ENCODE data around the gene CPTP.
"Not testable (repeated sequence)": the region's sequence is repeated elsewhere in the genome, so short reads cannot be mapped to it uniquely, and the experiment has no call there.

The CPTP gene

GRCh38 chr1:1366699-1367066 lies 42.1 kb downstream of the CPTP start:
- no peak for DNase-seq (ENCODE audit: low read depth)

- DNase-seq (ENCODE audit: low read depth): no peak
Observed at GRCh38 chr1:1367315-1367714, 42.7 kb downstream of the CPTP start.

- DNase-seq (ENCODE audit: low read depth): not testable (repeated sequence)
Observed at GRCh38 chr1:1370094-1370493, 45.5 kb downstream of the CPTP start.

DNA sequence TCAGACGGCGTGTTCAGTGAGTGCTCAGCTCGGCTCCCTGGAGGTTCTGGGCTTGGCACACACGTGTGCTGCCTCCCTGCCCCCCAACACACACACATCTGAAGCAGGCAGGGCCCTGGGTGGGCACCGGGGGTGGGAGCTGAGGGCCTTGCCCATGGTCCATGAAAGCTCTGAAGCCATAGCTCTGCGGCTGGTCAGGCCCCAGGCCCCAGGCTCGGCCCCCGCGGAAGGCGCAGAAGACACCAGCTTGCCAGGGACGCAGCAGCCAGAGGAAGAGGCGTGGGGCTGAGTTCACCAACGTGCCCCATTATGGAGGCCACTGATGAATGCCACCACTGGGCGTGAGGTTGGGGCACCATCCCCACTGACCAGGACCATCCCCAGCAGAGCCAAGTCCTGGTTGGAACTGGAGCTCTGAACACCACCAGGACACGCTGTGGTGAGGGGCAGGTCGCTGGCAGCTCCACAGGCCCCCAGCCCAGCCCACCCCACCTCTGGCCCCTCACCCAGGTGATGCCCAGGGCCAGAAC lies 46.2 kb downstream of the CPTP start:
- no peak for DNase-seq (ENCODE audit: low read depth)

DNA sequence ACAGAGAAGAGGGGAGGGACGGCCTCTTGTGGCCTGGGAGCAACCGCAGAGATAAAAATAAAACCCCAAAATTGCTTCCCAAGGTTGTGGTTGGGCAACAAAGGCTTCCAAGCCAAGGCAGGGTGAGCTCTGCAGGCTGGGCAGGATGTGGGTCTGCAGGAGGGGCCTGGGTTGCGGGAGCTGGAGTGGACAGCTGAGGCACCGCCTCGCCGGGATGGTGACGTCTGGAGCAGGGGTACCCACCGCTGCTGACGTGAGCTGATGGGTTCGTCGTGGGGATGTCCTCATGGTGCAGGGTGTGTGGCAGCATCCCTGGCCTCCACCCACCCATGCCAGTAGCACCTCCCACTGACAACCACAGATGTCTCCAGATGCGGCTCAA lies 46.8 kb downstream of the CPTP start:
- DNase-seq (ENCODE audit: low read depth): no peak

GRCh38 chr1:1371746-1372711 lies 47.4 kb downstream of the CPTP start:
- no peak for DNase-seq (ENCODE audit: low read depth)

DNA sequence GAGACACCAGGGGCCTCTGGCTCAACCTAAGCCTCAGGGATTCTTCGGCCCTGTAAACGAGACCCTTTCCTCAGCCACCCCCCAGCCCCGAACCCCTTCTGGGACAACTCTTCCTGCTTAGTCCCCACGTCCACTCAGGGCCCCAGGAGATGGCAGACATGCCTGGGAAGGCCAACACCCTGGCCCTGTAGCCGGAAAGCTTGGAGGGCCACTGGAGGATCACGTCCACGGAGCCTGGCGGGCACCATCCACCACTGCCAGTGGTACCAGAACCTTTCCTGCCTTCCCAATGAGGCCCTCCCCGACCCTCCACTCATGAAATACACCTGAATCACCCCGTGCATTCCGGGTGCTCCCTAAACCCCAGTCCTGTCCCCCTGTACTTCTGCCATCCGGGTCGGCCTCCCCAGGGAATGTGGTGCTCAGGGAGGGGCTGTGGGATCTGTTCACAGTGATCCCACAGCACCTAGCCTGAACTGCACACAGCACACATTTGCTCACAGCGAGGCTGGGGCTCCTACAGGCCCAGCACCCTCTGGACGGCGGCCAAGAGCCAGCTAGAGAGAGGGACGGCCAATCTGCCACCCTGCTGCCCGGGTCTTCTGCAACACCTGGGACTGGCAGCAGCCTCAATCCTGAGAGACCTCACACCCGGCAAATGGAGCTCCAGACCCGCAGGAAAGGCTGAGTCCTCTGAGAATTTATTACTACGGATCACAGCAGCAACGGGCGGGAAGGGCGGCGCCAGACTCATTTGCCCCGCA lies 48.6 kb downstream of the CPTP start:
- no peak for DNase-seq (ENCODE audit: low read depth)

GRCh38 chr1:1373815-1374588 lies 49.4 kb downstream of the CPTP start:
- no peak for DNase-seq (ENCODE audit: low read depth)

DNA sequence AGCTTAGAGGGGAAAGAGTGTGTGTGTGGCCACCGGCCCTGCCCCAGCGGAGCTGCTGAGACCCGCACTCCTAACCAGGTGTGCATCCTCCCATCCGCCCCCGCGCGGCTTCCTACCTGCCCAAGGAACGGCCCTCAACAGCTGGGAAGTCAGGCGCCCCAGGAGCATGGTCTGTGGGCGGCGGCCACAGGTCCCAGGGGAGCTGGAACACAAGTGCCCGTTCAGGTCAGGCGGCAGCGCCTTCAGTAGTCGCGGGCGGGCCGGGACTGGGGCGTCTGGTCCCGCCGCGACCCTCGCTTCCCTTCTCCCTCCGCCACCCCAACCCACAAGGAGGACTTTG lies 50.0 kb downstream of the CPTP start:
- DNase-seq (ENCODE audit: low read depth): no peak

- DNase-seq (ENCODE audit: low read depth): peak; percentile 98
Observed at GRCh38 chr1:1374929-1375662, 50.5 kb downstream of the CPTP start, which contains the start of gene AURKAIP1. Gene AURKAIP1, minus strand, starts transcription at chr1:1375207. Its CDS starts 451 bp downstream, at chr1:1374756.

DNA sequence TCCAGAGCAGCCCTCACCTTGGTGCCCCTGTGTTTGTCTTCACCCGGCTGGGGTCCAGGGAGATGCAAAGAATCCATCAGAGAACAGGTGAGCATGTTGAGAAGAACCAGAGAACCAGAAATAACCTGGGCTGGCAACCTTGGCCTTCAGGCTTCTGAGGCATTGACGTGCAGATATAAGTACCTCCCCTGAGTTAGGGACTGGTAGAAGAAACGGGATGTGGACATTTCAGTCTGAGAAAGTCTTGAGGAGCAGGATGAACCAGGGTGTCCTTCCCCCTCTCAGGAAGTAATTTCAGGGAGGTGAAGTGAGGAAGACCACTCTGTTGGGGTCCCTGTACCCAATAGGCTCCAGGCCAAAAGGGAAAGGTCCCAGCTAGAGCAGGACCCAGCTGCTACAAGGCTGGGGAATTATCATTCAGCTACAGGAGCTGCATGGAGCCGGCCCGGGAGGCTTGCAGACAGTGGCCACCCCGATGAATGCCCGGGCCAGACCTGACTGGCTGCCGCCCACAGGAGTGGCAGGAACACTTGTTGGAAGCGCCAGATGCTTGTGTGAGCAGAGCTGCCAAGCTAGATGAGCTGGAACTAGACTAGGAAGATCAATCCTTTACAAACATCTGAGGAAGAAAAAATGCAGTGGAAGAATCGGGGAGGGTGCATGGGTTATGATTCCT lies 52.1 kb downstream of the CPTP start:
- DNase-seq (ENCODE audit: low read depth): no peak

- DNase-seq (ENCODE audit: low read depth): no peak
Observed at GRCh38 chr1:1377540-1378205, 53.1 kb downstream of the CPTP start.
